ENCODE results near the gene ICAM3. TPM values are rescaled to one million over a fixed set of nuclear protein-coding genes. Genes with fewer than 3 reads are reported as not detected.

ICAM3 gene
- 6.7 to 9.7 TPM (median 8.2 TPM) in 5 replicates for total RNA-seq (2022; extraction: Qiagen RNA extraction)

GRCh38 chr19:10339380-10339960, at the start of gene ICAM3:
ICAM3 (minus strand) TSS chr19:10339624; CDS start chr19:10339614, 10 bp downstream.

GRCh38 chr19:10380313-10381102, 41.1 kb upstream of the ICAM3 start, which contains the start of gene TYK2:
TYK2 (minus strand) TSS chr19:10380572; CDS start chr19:10378406, 2,166 bp downstream.

GRCh38 chr19:10332965-10333757, 6.3 kb downstream of the ICAM3 start, which contains the start of gene RAVER1:
RAVER1 (minus strand) TSS chr19:10333529; CDS start chr19:10333507, 22 bp downstream.

GRCh38 chr19:10315335-10316214, 23.8 kb downstream of the ICAM3 start, which contains the start of gene FDX2:
FDX2 (minus strand) TSS chr19:10316015; CDS start chr19:10315996, 19 bp downstream.

GRCh38 chr19:10309423-10309822, 30.0 kb downstream of the ICAM3 start, which contains the start of gene ZGLP1:
ZGLP1 (minus strand) TSS chr19:10309815.

GRCh38 chr19:10289836-10290356, 49.5 kb downstream of the ICAM3 start, which contains the start of gene ICAM5:
ICAM5 (plus strand) TSS chr19:10289952; CDS start chr19:10290044, 92 bp downstream.

GRCh38 chr19:10286803-10287737, 52.4 kb downstream of the ICAM3 start, which contains the start of gene ICAM4:
ICAM4 (plus strand) TSS chr19:10286955; CDS start chr19:10287013, 58 bp downstream.

Other genes starting within 250 kb of the ICAM3 start
- 0.05 to 0.19 TPM (median 0.10 TPM) in 4 of 5 replicates, not detected in the other for gene ANGPTL6, start 236.9 kb downstream of the ICAM3 start, total RNA-seq (2022; extraction: Qiagen RNA extraction)
- 35.9 to 58.3 TPM (median 53.8 TPM) in 5 replicates for gene PPAN, start 233.3 kb downstream of the ICAM3 start, total RNA-seq (2022; extraction: Qiagen RNA extraction)
- 4.4 to 10.5 TPM (median 7.3 TPM) in 5 replicates for gene P2RY11, start 227.9 kb downstream of the ICAM3 start, total RNA-seq (2022; extraction: Qiagen RNA extraction)
- gene EIF3G, start 219.7 kb downstream of the ICAM3 start, total RNA-seq (2022; extraction: Qiagen RNA extraction), result 148 to 187 TPM (median 173 TPM) in 5 replicates
- gene DNMT1, start 144.7 kb downstream of the ICAM3 start, total RNA-seq (2022; extraction: Qiagen RNA extraction), result 46.9 to 57.5 TPM (median 55.0 TPM) in 5 replicates
- 0.62 to 1.1 TPM (median 0.84 TPM) in 5 replicates for gene S1PR2, start 108.3 kb downstream of the ICAM3 start, total RNA-seq (2022; extraction: Qiagen RNA extraction)
- 54.3 to 76.4 TPM (median 69.8 TPM) in 5 replicates for gene MRPL4, start 87.4 kb downstream of the ICAM3 start, total RNA-seq (2022; extraction: Qiagen RNA extraction)
- 2.7 to 4.3 TPM (median 3.6 TPM) in 5 replicates for gene ICAM1, start 68.5 kb downstream of the ICAM3 start, total RNA-seq (2022; extraction: Qiagen RNA extraction)
- 0.09 to 0.11 TPM in 2 of 5 replicates, not detected in the others for gene ICAM4, start 52.7 kb downstream of the ICAM3 start, total RNA-seq (2022; extraction: Qiagen RNA extraction)
- gene ICAM5, start 49.7 kb downstream of the ICAM3 start, total RNA-seq (2022; extraction: Qiagen RNA extraction), result 0.19 to 0.93 TPM (median 0.81 TPM) in 5 replicates
- 0.68 to 1.6 TPM (median 1.5 TPM) in 5 replicates for gene ZGLP1, start 29.8 kb downstream of the ICAM3 start, total RNA-seq (2022; extraction: Qiagen RNA extraction)
- 23.4 to 36.5 TPM (median 29.9 TPM) in 5 replicates for gene FDX2, start 23.6 kb downstream of the ICAM3 start, total RNA-seq (2022; extraction: Qiagen RNA extraction)
- gene RAVER1, start 6.1 kb downstream of the ICAM3 start, total RNA-seq (2022; extraction: Qiagen RNA extraction), result 16.7 to 32.5 TPM (median 30.2 TPM) in 5 replicates
- gene TYK2, start 40.9 kb upstream of the ICAM3 start, total RNA-seq (2022; extraction: Qiagen RNA extraction), result 27.7 to 47.5 TPM (median 44.4 TPM) in 5 replicates
- 155 to 208 TPM (median 189 TPM) in 5 replicates for gene CDC37, start 63.9 kb upstream of the ICAM3 start, total RNA-seq (2022; extraction: Qiagen RNA extraction)
- gene PDE4A, start 80.9 kb upstream of the ICAM3 start, total RNA-seq (2022; extraction: Qiagen RNA extraction), result 3.3 to 5.2 TPM (median 4.7 TPM) in 5 replicates
- 51.2 to 65.3 TPM (median 56.6 TPM) in 5 replicates for gene KEAP1, start 163.7 kb upstream of the ICAM3 start, total RNA-seq (2022; extraction: Qiagen RNA extraction)
- gene S1PR5, start 177.8 kb upstream of the ICAM3 start, total RNA-seq (2022; extraction: Qiagen RNA extraction), result 0.98 to 1.7 TPM (median 1.4 TPM) in 5 replicates
- 16.4 to 21.2 TPM (median 20.6 TPM) in 5 replicates for gene ATG4D, start 204.3 kb upstream of the ICAM3 start, total RNA-seq (2022; extraction: Qiagen RNA extraction)
- gene KRI1, start 226.4 kb upstream of the ICAM3 start, total RNA-seq (2022; extraction: Qiagen RNA extraction), result 13.0 to 18.8 TPM (median 16.6 TPM) in 5 replicates
- 4.6 to 5.9 TPM (median 5.3 TPM) in 5 replicates for gene CDKN2D, start 229.4 kb upstream of the ICAM3 start, total RNA-seq (2022; extraction: Qiagen RNA extraction)
- gene AP1M2, start 247.7 kb upstream of the ICAM3 start, total RNA-seq (2022; extraction: Qiagen RNA extraction), result 25.7 to 36.9 TPM (median 30.2 TPM) in 5 replicates

Data from A549 treated with dexamethasone at 1 μM for 4 hours (cell line).